ENCODE results near the gene STXBP6.

DNA sequence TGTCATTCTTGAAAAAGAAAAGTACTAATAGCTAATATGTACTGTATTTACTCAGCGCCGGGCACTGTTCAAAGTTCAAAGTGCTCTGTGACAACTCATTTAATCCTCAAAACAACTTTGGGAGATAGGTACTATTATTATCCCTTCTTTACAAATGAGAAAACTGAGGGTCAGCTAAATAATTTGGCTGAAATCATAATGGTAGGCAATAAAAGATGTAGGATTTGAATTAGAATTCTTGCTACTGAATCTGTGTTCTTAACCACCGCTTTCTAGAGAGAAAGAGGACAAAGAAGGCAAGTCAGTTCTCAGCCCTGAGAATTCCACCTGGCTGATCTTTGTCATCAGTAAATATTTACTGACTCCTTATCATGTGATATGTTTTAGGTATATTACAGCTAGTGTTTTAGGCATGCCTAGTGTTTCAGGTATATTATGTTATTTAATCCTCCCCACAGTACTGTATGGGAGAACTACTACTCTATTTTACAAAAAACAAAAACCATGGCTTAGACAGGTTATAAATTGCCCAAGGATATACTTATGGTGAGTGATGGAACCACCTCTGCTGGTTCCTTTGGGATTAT lies 210.2 kb downstream of the STXBP6 start:
- TF ChIP-seq, protein P1, sequence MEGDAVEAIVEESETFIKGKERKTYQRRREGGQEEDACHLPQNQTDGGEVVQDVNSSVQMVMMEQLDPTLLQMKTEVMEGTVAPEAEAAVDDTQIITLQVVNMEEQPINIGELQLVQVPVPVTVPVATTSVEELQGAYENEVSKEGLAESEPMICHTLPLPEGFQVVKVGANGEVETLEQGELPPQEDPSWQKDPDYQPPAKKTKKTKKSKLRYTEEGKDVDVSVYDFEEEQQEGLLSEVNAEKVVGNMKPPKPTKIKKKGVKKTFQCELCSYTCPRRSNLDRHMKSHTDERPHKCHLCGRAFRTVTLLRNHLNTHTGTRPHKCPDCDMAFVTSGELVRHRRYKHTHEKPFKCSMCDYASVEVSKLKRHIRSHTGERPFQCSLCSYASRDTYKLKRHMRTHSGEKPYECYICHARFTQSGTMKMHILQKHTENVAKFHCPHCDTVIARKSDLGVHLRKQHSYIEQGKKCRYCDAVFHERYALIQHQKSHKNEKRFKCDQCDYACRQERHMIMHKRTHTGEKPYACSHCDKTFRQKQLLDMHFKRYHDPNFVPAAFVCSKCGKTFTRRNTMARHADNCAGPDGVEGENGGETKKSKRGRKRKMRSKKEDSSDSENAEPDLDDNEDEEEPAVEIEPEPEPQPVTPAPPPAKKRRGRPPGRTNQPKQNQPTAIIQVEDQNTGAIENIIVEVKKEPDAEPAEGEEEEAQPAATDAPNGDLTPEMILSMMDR (IDR thresholded peaks at IDR 0.05): no peak
- TF ChIP-seq POLR2A (IDR thresholded peaks at IDR 0.05): no peak
